Sigmoid colon (tissue), 7 donors: ENCODE measurements around the gene SOX13. TPM values are rescaled to one million over a fixed set of nuclear protein-coding genes. Genes with fewer than 3 reads are reported as not detected.

Experiments
- DNase-seq: peaks from one replicate; pipeline ENCODE4 v3.0.0-alpha.2; 2019
- H3K27ac ChIP-seq, 4 donors: fragments of 200-600 bp; sonication (generic); one replicate each; pipeline ENCODE4 v1.5.1; 2016 to 2019; ENCODE audit warnings: mild to moderate bottlenecking in 1 of 4
- H3K27me3 ChIP-seq, 3 donors: fragments of 200-600 bp; sonication (generic); one replicate each; pipeline ENCODE4 v1.5.1; 2019; ENCODE audit warnings: mild to moderate bottlenecking in 1 of 3
- H3K36me3 ChIP-seq, 4 donors: fragments of 200-600 bp; sonication (generic); one replicate each; pipeline ENCODE4 v1.5.1; 2016 to 2019
- H3K4me1 ChIP-seq, 4 donors: fragments of 200-600 bp; sonication (generic); one replicate each; pipeline ENCODE4 v1.5.1; 2017 to 2019
- H3K4me3 ChIP-seq, 4 donors: fragments of 200-600 bp; sonication (generic); one replicate each; pipeline ENCODE4 v1.5.1; 2017 to 2019; ENCODE audit warnings: mild to moderate bottlenecking in 2 of 4, moderate library complexity in 1 of 4
- H3K9me3 ChIP-seq, 4 donors: fragments of 200-600 bp in 3 of 4; sonication (generic) in 3 of 4; one replicate each; pipeline versions ENCODE4 v1.5.1 to v1.6.1; 2013 to 2019
- EP300 ChIP-seq, 4 donors: sonication (generic); formaldehyde crosslinking; IDR thresholded peaks; one replicate each; pipeline ENCODE4 v1.6.1; 2017; ENCODE audit warnings: antibody characterized with exemption in 4 of 4
- POLR2A ChIP-seq, 2 donors: fragments of 450-650 bp; IDR thresholded peaks; one replicate each; pipeline ENCODE4 v1.6.1; 2016; ENCODE audit warnings: antibody characterized with exemption in 2 of 2, mild to moderate bottlenecking in 2 of 2, moderate library complexity in 2 of 2
- POLR2AphosphoS5 ChIP-seq, 4 donors: sonication (generic); formaldehyde crosslinking; IDR thresholded peaks; one replicate each; pipeline ENCODE4 v1.6.1; 2017; ENCODE audit warnings: antibody characterized with exemption in 4 of 4
- WGBS, 2 donors: extraction: QIAGEN DNeasy Blood & Tissue Kit; methylation state at CpG; one replicate each; pipeline ENCODE4 v1.1.7; 2013; 5-methylcytosine and 5-hydroxymethylcytosine counted together
- intact Hi-C: fragments of 100-400 bp; cut with DNase I; formaldehyde crosslinking; loops from one replicate; pipeline ENCODE4 v1.15.1; 2023
- polyA plus RNA-seq, 3 donors: library from polyadenylated mRNA; stranded (reverse); fragments of 200-250 nt; gene quantifications; one replicate each; pipeline ENCODE4 v1.2.3, GENCODE V29; 2013
- total RNA-seq, 4 donors: library from RNA; depleted of rRNA; stranded (reverse); fragments of >200 nt; gene quantifications; one replicate each; pipeline ENCODE4 v1.1.0, GENCODE V29; 2016
- TF ChIP-seq, protein P1 (sequence below), 4 experiments: fragments of 450-650 bp in 3 of 4; fragments of 200-600 bp in 1 of 4; IDR thresholded peaks; one replicate each; pipeline ENCODE4 v1.5.1; 2016 to 2019; ENCODE audit warnings: antibody characterized with exemption in 4 of 4, mild to moderate bottlenecking in 3 of 4, moderate library complexity in 2 of 4
- donor health status: healthy with polysubstance abuse.
- donor health status: Bipolar disorder and iron deficiency.
- donor health status: healthy.

SOX13 gene
- total and polyA plus RNA-seq, 7 donors, result 9.6 to 58.4 (median 28.5) TPM

DNA sequence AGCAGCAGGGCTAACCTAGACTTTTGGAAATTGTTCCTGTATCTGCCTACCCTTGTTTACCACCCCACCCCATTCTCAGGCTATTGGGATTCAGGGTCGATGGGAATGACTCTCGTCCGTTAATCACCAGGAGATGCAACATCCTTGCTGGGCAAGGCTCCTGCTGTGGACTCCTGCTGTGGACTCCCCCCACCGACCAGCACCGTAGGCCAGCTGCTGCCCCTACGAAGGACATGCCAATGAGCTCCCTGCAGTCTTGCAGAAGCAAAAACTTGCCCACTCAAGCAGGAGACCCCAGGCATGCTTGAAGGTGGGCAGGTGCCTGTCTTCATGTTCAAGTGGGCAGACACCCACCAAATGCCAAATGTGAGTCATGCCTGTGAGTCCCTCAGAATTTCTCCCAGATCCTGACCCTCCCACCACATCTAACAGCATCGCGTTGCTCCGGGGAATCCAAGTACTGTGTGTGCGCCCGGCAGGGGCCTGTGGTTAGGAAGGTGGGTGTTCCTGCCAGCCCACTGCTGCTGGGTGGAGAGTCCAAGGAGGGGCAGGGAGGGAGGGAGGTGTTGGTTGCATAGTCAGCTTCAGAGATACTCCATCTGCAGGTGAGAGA is 41.7 kb upstream of the SOX13 start:
- H3K27me3 ChIP-seq, result no peaks in the 10 kb centered on the region
- no peak for TF ChIP-seq POLR2AphosphoS5 (IDR thresholded peaks at IDR 0.05)
- no peak for TF ChIP-seq EP300 (IDR thresholded peaks at IDR 0.05)
- TF ChIP-seq POLR2A (IDR thresholded peaks at IDR 0.05), result no peak
- TF ChIP-seq, protein P1, sequence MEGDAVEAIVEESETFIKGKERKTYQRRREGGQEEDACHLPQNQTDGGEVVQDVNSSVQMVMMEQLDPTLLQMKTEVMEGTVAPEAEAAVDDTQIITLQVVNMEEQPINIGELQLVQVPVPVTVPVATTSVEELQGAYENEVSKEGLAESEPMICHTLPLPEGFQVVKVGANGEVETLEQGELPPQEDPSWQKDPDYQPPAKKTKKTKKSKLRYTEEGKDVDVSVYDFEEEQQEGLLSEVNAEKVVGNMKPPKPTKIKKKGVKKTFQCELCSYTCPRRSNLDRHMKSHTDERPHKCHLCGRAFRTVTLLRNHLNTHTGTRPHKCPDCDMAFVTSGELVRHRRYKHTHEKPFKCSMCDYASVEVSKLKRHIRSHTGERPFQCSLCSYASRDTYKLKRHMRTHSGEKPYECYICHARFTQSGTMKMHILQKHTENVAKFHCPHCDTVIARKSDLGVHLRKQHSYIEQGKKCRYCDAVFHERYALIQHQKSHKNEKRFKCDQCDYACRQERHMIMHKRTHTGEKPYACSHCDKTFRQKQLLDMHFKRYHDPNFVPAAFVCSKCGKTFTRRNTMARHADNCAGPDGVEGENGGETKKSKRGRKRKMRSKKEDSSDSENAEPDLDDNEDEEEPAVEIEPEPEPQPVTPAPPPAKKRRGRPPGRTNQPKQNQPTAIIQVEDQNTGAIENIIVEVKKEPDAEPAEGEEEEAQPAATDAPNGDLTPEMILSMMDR (IDR thresholded peaks at IDR 0.05), result no peak
- intact Hi-C loops, result no loop called here
- no peaks in the 10 kb centered on the region for H3K36me3 ChIP-seq
- H3K27ac ChIP-seq, result no peak overlapping the region
- no peak overlapping the region for H3K4me3 ChIP-seq
- H3K4me1 ChIP-seq, result peaks cover 0 to 9% (median 3%) of the 10 kb centered on the region in 4 donors
- H3K9me3 ChIP-seq, result no peaks in the 10 kb centered on the region
- 61 to 73% methylated on average over 11 of the region's 11 CpGs for WGBS, 2 donors
- DNase-seq, result no peak

DNA sequence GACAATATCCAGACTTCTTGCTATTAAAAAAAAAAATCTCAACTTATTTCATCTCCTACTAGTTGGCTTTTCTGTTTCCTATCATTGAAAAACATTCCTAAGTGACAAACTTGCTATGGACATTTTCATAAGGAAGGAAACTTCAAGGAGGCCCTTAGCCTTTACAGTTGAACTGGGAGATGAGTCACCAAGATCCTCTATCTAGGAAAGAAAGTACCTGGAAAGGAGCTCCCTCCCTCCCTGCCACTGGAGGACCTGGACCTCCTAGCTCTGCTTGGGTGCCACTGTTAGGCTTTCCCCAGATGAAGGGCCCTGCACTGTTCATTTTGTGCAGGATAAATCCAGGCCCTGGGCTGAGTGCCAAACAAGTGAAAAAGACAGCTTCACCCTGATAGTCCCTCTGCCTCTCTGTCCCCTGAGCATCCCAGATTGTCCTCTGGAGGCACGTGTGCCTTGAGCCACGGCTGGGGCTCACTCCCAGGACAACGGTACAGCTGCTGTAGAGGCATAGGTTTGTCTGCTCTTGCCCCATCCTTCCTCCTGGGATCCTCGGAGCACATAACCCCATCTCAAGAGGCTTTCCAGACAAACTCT is 40.2 kb upstream of the SOX13 start:
- TF ChIP-seq POLR2A (IDR thresholded peaks at IDR 0.05) (no peak), POLR2AphosphoS5 (IDR thresholded peaks at IDR 0.05) (peak in 2 of 4 donors; percentile 49 to 67), EP300 (IDR thresholded peaks at IDR 0.05) (no peak)
- TF ChIP-seq, protein P1 (IDR thresholded peaks at IDR 0.05), result no peak
- H3K4me3 ChIP-seq, result no peak overlapping the region
- H3K9me3 ChIP-seq, result no peaks in the 10 kb centered on the region
- DNase-seq, result no peak
- intact Hi-C loops, result no loop called here
- no peaks in the 10 kb centered on the region for H3K36me3 ChIP-seq
- H3K4me1 ChIP-seq, result peaks cover 0 to 9% (median 3%) of the 10 kb centered on the region in 4 donors
- H3K27ac ChIP-seq, result no peak overlapping the region
- 76 to 78% methylated on average over 4 of the region's 4 CpGs for WGBS, 2 donors
- H3K27me3 ChIP-seq, result no peaks in the 10 kb centered on the region

DNA sequence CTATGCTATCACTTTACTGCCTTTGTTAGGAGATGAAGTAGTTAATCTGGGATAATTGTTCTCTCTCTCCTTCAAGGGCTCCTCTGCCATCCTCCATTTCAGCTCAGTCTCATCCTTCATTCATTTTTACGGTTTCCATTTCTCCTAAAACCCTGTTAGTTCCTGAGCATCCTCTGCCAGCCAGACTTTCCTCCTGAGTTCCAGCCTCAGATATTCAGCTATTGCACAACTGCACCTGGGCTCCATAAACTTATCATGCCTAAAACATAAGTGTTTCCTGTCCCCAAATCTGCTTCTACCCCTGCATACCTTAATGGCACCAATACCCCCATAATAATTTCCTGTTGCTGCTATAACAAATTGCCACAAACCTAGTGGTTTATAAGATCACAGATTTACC is 39.6 kb upstream of the SOX13 start:
- Histone ChIP-seq H3K4me3 (no peak overlapping the region), H3K4me1 (peaks cover 0 to 9% (median 3%) of the 10 kb centered on the region in 4 donors), H3K27me3 (no peaks in the 10 kb centered on the region), H3K27ac (no peak overlapping the region), H3K36me3 (no peaks in the 10 kb centered on the region), H3K9me3 (no peaks in the 10 kb centered on the region)
- no peak for DNase-seq
- TF ChIP-seq, protein P1 (IDR thresholded peaks at IDR 0.05), result no peak
- no peak for TF ChIP-seq EP300 (IDR thresholded peaks at IDR 0.05)
- TF ChIP-seq POLR2A (IDR thresholded peaks at IDR 0.05), result no peak
- TF ChIP-seq POLR2AphosphoS5 (IDR thresholded peaks at IDR 0.05), result no peak
- intact Hi-C loops, result no loop called here
- whole genome bisulfite sequencing, 2 donors, result 70 to 75% methylated on average over 1 of the region's 1 CpG

DNA sequence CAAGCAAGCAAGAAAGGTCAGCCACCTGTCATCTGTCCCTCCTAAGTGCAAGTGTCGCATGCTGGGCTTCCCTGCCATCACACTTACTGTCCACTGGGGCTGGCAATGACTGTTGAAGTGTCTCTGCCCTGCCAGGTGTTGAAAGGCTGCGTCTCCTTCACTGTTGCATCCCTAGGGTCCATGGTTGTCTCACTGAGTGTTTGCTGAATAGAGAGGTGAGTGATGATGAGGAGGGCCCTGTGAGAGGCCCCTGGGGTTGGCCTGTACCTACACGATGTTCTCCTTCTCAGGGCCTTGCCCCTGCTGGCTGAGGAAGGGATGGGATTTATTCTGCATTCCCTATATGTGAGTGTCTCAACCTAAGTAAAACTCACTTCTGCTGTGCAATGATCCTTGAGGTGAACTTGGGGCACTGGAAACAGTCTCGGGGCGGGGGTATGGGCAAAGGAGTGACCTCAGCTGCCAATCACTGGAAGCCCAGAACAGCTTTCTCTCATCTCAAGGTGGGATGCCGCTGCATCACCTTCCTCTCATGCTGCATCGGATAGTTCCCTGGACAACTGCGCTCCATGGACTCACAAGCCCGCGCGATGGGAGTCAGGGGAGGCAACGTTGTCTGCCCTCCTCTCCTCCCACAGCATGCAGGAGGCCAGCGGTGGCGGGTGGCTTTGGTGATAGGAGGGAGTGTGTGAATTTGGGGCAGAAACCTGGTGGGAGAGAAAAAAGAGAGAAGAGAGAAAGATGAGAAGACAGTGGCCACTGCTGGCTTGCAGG is 35.8 kb upstream of the SOX13 start:
- no peak for DNase-seq
- Histone ChIP-seq H3K36me3 (no peaks in the 10 kb centered on the region), H3K9me3 (no peaks in the 10 kb centered on the region), H3K4me3 (no peak overlapping the region), H3K27me3 (no peaks in the 10 kb centered on the region), H3K27ac (no peak overlapping the region), H3K4me1 (peaks cover 0 to 24% (median 14%) of the 10 kb centered on the region in 4 donors)
- intact Hi-C loops, result no loop called here
- WGBS, 2 donors, result 78 to 79% methylated on average over 14 of the region's 14 CpGs
- TF ChIP-seq POLR2AphosphoS5 (IDR thresholded peaks at IDR 0.05) (no peak), EP300 (IDR thresholded peaks at IDR 0.05) (no peak)
- TF ChIP-seq, protein P1 (IDR thresholded peaks at IDR 0.05), result no peak
